GM12874 (cell line): Measurements from ENCODE around the gene HRH1.

Experiments
- TF ChIP-seq, protein P1 (sequence below): IDR thresholded peaks from 2 replicates; pipeline ENCODE4 v1.5.1; 2011; ENCODE audit warnings: low read depth, mild to moderate bottlenecking, control low read depth, low read length, moderate library complexity; ENCODE audit not compliant: insufficient read depth

Gene HRH1

GRCh38 chr3:11307830-11308432 lies 153.6 kb downstream of the HRH1 start:
- TF ChIP-seq, protein P1, sequence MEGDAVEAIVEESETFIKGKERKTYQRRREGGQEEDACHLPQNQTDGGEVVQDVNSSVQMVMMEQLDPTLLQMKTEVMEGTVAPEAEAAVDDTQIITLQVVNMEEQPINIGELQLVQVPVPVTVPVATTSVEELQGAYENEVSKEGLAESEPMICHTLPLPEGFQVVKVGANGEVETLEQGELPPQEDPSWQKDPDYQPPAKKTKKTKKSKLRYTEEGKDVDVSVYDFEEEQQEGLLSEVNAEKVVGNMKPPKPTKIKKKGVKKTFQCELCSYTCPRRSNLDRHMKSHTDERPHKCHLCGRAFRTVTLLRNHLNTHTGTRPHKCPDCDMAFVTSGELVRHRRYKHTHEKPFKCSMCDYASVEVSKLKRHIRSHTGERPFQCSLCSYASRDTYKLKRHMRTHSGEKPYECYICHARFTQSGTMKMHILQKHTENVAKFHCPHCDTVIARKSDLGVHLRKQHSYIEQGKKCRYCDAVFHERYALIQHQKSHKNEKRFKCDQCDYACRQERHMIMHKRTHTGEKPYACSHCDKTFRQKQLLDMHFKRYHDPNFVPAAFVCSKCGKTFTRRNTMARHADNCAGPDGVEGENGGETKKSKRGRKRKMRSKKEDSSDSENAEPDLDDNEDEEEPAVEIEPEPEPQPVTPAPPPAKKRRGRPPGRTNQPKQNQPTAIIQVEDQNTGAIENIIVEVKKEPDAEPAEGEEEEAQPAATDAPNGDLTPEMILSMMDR: no peak

DNA sequence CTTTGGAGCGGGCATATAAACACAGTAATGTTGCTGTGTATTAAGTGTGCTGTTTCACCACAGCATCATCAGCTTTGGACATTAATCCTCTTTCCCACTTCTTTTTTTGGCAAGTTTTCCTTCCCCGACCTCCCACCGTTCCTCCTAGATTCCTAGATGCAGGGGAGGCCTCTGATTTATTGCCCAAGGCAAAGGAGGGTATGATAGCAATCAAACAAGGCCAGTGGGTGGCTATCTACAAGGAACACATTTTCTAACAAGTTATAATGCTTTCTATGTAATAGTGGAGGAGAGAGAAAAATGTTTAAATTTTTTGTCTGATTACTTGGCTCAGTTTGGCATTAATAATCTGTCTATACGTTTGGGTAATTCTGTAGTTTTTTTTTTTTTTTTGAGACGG lies 156.0 kb downstream of the HRH1 start:
- TF ChIP-seq, protein P1: no peak

DNA sequence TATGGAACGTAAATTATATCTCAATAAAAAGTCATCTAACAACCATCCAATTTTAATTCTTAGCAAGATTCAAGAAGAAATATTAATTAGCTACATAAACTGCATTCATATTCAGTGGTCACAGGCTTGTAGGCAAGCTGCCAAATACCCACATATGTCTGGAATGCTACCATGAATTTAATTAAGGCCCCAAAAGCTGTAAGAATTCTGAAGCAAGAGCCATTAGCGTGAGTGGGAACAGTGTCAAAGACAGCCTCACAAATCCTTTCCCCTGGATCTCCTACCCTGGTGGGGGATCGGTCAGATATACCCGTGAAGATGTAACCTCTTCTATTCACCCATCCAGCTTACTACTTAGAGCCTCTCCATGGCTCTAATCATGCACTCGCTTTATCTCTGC lies 157.9 kb downstream of the HRH1 start:
- TF ChIP-seq, protein P1: no peak
